Stimulated activated CD4-positive, alpha-beta T cell treated with anti-CD3 and anti-CD28 coated beads, Interleukin-4, amount 100 ng/mL, for 4 hours (primary cell): ENCODE measurements around the gene FCSK.
"Not testable (repeated sequence)": the region's sequence is repeated elsewhere in the genome, so short reads cannot be mapped to it uniquely, and the experiment has no call there.

Experiments used
- DNase-seq, 2 experiments: peaks; one replicate each; pipeline ENCODE4 v3.0.0-alpha.2; 2020

The FCSK gene

DNA sequence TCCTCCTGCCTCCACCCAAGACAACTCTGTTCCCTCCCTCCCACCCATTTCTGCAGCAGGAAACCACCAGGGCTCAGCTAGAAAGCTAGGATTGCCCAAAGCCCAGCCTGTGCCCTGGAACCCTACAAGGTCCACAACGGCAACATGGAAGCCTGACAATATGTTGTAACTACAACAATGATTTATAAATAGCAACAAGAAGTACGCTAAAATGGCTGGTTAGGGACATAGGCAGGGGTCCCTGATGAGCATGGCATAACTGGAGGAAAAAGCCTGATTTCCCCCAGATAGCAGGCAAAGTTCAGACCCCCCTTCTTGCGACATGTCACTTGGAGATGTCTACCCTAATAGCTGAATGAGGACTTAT lies 22.1 kb upstream of the FCSK start:
- no peak for DNase-seq

DNA sequence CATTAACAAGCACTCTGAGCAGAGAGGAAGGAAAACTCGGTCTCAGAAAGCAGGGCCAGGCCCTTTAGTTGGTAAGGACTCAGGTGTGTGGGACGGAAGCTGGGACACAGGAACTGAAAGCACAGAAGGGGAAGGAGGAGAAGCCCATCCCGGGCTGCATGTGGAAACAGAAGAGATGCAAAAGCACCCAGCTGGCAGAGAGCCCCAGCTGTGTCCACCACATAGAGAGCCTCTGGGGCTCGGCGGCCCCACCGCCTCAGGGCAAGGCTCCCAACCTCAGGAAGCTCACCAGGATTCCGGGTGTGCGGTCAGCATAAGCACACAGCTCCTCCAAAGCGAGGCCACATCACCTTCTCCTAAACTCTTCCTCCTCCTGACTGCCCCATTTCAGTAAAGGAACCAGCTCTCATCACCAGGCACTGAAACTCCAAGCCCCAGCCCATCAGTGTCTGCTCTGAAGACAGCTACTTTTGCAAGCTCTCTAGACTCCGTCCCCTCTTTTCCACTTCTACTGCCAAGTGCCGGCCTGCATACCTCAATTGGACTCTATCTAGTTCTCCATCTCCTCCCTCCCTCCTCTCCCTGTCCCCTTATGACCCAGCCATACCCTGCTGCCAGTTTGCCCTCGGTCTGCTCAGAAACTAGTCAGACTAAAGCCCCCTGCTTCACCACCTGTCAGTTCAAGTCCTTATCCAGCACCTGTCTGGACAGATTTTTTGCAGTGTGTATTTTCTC lies 21.5 kb upstream of the FCSK start:
- no peak for DNase-seq

GRCh38 chr16:70433458-70434103 lies 20.8 kb upstream of the FCSK start:
- no peak for DNase-seq

GRCh38 chr16:70434484-70435260 lies 19.7 kb upstream of the FCSK start:
- no peak for DNase-seq

GRCh38 chr16:70437017-70437581 lies 17.3 kb upstream of the FCSK start:
- no peak for DNase-seq

DNA sequence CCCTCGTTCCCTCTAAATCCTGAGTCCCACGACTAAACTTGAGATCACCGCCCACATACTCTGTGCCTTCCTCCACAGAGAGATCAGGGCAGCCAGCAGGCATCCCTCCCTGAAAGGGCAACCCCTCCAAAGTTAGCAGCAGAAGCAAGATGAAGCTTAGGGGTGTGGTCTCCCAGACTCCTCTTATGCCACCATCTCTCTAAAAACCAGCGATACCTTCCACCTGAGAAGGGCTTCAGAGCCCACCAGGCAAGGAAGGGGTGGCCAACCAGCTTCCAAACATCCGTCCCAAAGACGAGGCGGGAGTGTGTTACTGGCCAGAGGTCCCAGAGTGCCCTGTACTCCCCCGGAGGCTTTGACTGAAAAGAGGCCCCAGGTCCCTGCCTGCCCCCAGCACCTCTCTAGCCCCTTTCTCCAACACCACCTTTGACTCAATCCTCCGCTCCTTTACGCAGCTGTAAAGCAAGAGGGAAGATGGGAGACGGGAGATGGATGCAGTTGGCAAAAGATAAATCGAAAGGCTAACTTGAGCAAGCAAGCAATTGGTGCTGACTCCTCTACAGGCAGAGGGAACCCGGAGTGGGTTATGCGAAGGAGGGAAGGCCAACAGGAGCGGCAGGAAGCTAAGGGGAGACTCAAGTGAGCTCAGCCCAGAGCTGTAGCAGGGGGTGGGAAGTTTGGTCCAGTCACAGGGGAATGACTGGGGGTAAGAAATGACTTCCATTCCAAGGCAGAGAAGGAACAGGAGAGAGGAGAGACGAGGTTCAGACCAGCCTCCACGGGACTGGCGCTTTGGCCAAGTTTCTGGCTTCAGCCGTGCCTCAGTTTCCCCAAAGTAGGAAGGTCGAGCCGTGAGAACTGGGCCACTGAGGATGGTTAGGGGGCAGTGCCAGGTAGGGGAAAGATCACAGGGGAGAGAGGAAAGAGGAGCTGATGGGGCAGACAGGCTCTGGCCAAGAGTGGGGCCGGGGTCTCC lies 16.5 kb upstream of the FCSK start:
- peak in 1 of 2 experiments; percentile 9 for DNase-seq

- DNase-seq: no peak
Measured at GRCh38 chr16:70438585-70438968, 15.8 kb upstream of the FCSK start.

DNA sequence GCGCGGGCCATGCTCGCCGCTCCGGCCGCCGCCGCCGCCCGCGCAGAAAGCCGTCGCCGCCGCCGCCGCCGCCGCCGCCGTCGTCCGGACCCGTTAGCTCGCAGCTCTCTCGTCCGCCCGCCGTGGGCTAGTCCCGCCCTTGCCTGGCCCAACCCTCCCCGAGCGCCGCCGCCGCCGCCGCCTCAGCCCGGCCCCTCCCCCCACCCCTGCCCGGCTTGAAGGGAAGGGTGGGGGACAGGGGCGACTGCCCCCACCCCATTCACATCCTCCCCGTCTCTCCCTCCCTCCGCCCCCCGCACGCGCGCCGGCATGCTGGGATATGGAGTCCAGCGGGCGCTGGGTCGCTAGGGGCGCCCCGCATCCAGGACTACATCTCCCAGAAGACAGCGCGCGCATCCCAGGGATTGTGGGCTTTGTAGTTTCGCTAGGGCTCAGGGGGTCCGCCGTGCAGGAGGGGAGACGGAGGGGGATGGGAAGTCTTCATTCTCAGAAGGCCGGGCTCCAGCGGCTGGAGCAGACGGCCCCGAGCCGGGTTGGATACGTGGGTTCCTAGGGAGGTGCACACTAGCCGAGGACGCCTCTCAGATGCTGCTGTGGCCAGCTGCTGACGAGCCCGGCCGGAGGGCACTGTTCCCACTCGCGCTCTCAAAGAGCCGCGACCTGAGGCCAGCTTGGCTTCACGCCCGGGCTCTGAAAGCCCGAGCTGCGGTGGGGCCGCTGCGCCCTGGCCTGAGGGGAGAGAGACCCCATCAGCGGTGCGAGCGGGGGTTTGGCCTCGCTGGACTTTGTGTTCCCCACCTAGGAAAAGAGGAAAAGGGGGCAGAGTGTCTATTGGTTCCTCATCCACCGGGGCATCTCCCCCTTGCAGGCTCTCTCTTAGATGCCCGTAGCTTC lies 15.2 kb upstream of the FCSK start, which contains the start of gene ST3GAL2:
ST3GAL2 (minus strand) TSS at position 132 of the 894 bp plus-strand sequence. CDS start 40,570 bp downstream, outside the sequence.
- peak; percentile 92 to 94 for DNase-seq

DNA sequence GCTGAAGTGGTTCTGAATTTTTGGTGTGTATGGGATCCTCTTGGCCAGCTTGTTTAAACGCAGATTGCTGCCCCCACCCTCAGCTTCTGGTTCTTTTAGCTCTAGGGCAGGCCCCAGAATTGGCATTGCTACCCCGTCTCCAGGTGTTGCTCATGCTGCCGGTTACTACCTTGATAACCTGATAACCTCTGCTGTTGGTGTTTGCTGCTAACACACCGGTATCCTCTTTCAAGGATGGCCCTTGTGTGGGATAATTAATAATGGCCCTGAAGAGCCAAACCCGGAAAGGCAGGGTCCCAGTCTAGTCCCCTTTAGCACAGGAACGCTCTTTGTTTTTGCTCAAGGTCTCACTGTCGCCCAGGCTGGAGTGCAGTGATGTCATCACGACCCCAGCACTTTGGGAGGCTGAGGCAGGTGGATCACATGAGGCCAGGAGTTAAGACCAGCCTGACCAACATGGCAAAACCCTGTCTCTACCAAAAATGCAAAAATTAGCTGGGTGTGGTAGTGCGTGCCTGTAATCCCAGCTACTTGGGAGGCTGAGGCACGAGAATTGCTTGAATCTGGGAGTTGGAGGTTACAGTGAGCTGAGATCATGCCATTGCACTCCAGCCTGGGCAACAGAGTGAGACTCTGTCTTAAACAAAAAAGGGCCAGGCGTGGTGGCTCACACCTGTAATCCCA lies 14.2 kb upstream of the FCSK start:
- no peak for DNase-seq

GRCh38 chr16:70441406-70441990 lies 12.9 kb upstream of the FCSK start:
- no peak for DNase-seq

GRCh38 chr16:70442344-70442743 lies 12.1 kb upstream of the FCSK start:
- DNase-seq: no peak

GRCh38 chr16:70444249-70445063 lies 9.9 kb upstream of the FCSK start:
- DNase-seq: no peak

- no peak for DNase-seq
Measured at GRCh38 chr16:70448075-70448474, 6.3 kb upstream of the FCSK start.

- DNase-seq: not testable (repeated sequence)
Measured at GRCh38 chr16:70450142-70451003, 4.0 kb upstream of the FCSK start.

GRCh38 chr16:70451004-70451340 lies 3.4 kb upstream of the FCSK start:
- not testable (repeated sequence) for DNase-seq

DNA sequence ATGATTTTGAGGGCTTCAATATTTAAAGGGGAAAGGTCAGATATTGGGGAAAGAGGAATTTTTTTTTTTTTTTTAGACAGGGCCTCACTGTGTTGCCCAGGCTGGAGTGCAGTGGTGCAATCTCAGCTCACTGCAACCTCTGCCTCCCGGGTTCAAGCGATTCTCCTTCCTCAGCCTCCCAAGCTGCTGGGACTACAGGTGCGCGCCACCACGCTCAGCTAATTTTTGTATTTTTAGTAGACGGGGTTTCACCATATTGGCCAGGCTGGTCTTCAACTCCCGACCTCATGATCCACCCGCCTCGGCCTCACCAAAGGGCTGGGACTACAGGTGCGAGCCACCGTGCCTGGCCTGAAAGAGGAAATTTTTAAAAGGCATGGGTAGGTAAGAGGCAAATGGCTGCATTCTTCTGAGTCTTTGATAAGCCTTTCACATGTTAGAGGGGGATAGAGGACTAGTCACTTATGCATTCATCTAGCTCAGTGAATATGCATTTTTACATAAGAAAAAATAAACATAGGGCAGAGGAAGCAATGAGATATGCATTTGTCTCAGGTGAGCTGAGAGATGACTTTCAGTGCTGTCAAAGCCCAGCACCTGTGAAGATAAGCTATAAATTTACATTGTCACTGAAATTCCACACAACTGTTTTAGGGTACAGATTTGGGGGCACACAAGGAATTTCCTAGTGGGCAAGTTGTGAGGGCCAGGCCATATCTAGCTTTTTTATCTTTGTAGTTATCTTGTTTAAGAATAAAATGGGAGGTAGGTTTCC lies 1.1 kb upstream of the FCSK start:
- DNase-seq: no peak

DNA sequence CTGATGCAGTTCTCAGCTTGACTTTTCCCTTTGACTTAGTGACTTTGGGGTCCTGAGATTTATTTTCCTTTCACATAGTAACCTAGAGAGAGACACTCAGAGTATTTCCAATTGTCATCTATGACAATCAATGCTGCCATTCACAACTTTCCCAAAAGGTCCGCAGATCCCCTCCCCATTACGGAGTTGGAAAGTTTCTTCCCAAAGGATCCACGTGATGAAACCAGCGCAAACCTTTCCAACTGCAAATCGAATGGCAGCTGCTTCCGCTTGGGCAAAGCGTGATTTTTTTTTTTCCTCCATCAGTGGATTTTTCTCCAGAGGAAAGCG lies 538 bp upstream of the FCSK start:
- DNase-seq: no peak

DNA sequence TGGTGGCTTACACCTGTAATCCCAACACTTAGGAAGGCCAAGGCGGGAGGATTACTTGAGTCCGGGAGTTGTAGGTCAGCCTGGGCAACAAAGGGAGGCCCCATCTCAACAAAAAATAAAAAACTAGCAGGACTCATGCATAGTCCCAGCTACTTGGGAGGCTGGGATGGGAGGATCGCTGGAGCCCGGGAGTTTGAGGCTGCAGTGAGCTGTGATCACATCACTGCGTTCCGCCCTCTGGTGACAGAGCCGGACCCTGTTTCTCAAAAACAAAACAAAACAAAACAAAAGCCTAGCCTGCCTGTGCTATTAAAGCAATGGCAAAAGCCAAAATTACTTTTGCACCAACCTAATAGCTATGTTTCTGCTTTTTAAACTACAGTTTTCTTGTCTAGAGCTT lies 1.5 kb downstream of the FCSK start:
- no peak for DNase-seq
